KMS-11 (cell line): ENCODE data around the gene RLIM.

Experiments used
- H2AFZ ChIP-seq: fragments of 200-600 bp; sonication (generic); 2 replicates; pipeline ENCODE4 v1.6.1; 2016; ENCODE audit warnings: antibody characterized with exemption, mixed run types, low read depth
- H3K27ac ChIP-seq: fragments of 200-600 bp; sonication (generic); 2 replicates; pipeline ENCODE4 v1.6.1; 2016; ENCODE audit warnings: mild to moderate bottlenecking, mixed run types
- H3K27me3 ChIP-seq: fragments of 200-600 bp; sonication (generic); 2 replicates; pipeline ENCODE4 v1.6.1; 2017; ENCODE audit warnings: mild to moderate bottlenecking, low read depth, mixed run types, moderate library complexity; ENCODE audit not compliant: insufficient read depth
- H3K36me3 ChIP-seq: fragments of 200-600 bp; sonication (generic); 2 replicates; pipeline ENCODE4 v1.6.1; 2017; ENCODE audit warnings: mild to moderate bottlenecking, mixed run types; ENCODE audit not compliant: insufficient read depth
- H3K4me1 ChIP-seq: fragments of 200-600 bp; sonication (generic); 2 replicates; pipeline ENCODE4 v1.6.1; 2016; ENCODE audit warnings: mild to moderate bottlenecking, low read depth, mixed run types; ENCODE audit not compliant: poor library complexity, severe bottlenecking
- H3K4me2 ChIP-seq: fragments of 200-600 bp; sonication (generic); 2 replicates; pipeline ENCODE4 v1.7.0; 2016; ENCODE audit warnings: mild to moderate bottlenecking, mixed run types
- H3K4me3 ChIP-seq: fragments of 200-600 bp; sonication (generic); IDR thresholded peaks from 2 replicates; pipeline ENCODE4 v1.6.1; 2017; ENCODE audit warnings: low read depth, low read length, mixed read lengths; ENCODE audit not compliant: insufficient read depth
- H3K79me2 ChIP-seq: fragments of 200-600 bp; sonication (generic); 2 replicates; pipeline ENCODE4 v1.6.1; 2016; ENCODE audit warnings: low read depth, mixed run types; ENCODE audit not compliant: insufficient read depth
- H3K9ac ChIP-seq: fragments of 200-600 bp; sonication (generic); 2 replicates; pipeline ENCODE4 v1.6.1; 2016; ENCODE audit warnings: mild to moderate bottlenecking, mixed run types
- H4K20me1 ChIP-seq: fragments of 200-600 bp; sonication (generic); 2 replicates; pipeline ENCODE4 v1.6.1; 2016; ENCODE audit warnings: mild to moderate bottlenecking, mixed run types; ENCODE audit not compliant: insufficient read depth
- CTCF ChIP-seq: fragments of 200-600 bp; sonication (generic); conservative IDR thresholded peaks from 2 replicates; pipeline ENCODE4 v1.6.1; 2017; ENCODE audit warnings: low read depth, mild to moderate bottlenecking, antibody characterized with exemption, low read length, moderate library complexity, mixed read lengths

Gene RLIM

GRCh38 chrX:74578137-74578536 lies 36.3 kb downstream of the RLIM start:
- H3K27me3 ChIP-seq: no peaks in the 10 kb centered on the region
- H3K4me1 ChIP-seq: peaks cover 6% of the 10 kb centered on the region
- H3K9ac ChIP-seq: no peak overlapping the region
- no peaks in the 10 kb centered on the region for H4K20me1 ChIP-seq
- H2AFZ ChIP-seq: no peak overlapping the region
- no peaks in the 10 kb centered on the region for H3K36me3 ChIP-seq
- no peak overlapping the region for H3K4me2 ChIP-seq
- TF ChIP-seq CTCF: no peak
- no peaks in the 10 kb centered on the region for H3K79me2 ChIP-seq
- no peak overlapping the region for H3K4me3 ChIP-seq
- no peak overlapping the region for H3K27ac ChIP-seq

- Histone ChIP-seq H3K27me3 (no peaks in the 10 kb centered on the region), H2AFZ (no peak overlapping the region), H3K79me2 (no peaks in the 10 kb centered on the region), H3K36me3 (no peaks in the 10 kb centered on the region), H3K4me1 (no peaks in the 10 kb centered on the region), H3K27ac (no peak overlapping the region), H4K20me1 (no peaks in the 10 kb centered on the region), H3K4me2 (no peak overlapping the region), H3K9ac (no peak overlapping the region), H3K4me3 (no peak overlapping the region)
- no peak for TF ChIP-seq CTCF
These were observed 57.0 kb downstream of the RLIM start for GRCh38 chrX:74557378-74557777.

- H3K27me3 ChIP-seq: no peaks in the 10 kb centered on the region
- no peak overlapping the region for H3K9ac ChIP-seq
- no peaks in the 10 kb centered on the region for H3K4me1 ChIP-seq
- H3K4me2 ChIP-seq: no peak overlapping the region
- no peaks in the 10 kb centered on the region for H3K36me3 ChIP-seq
- H2AFZ ChIP-seq: no peak overlapping the region
- no peaks in the 10 kb centered on the region for H4K20me1 ChIP-seq
- H3K79me2 ChIP-seq: no peaks in the 10 kb centered on the region
- no peak overlapping the region for H3K4me3 ChIP-seq
- H3K27ac ChIP-seq: no peak overlapping the region
- no peak for TF ChIP-seq CTCF
These were observed 62.5 kb downstream of the RLIM start for GRCh38 chrX:74551934-74552333.

- Histone ChIP-seq H3K36me3 (no peaks in the 10 kb centered on the region), H3K4me3 (no peak overlapping the region), H2AFZ (peak overlapping the region; percentile 41; the same call in 1 of the 2 replicates), H4K20me1 (no peaks in the 10 kb centered on the region), H3K79me2 (no peaks in the 10 kb centered on the region), H3K4me2 (no peak overlapping the region), H3K4me1 (no peaks in the 10 kb centered on the region), H3K9ac (no peak overlapping the region), H3K27ac (no peak overlapping the region), H3K27me3 (no peaks in the 10 kb centered on the region)
- peak; percentile 92 for TF ChIP-seq CTCF
These were observed 64.1 kb downstream of the RLIM start for GRCh38 chrX:74550295-74550802.
